ENCODE measurements around the gene CFAP52. TPM values are rescaled to one million over a fixed set of nuclear protein-coding genes. Genes with fewer than 3 reads are reported as not detected.
A peak's percentile ranks its signal among the peaks of the same experiment; 100 is the strongest.

Gene CFAP52
- total and polyA plus RNA-seq, 2 of the 13 experiments (the other 11 are each of a cell fraction or from before 2014, with no cell fraction given), result not detected

DNA sequence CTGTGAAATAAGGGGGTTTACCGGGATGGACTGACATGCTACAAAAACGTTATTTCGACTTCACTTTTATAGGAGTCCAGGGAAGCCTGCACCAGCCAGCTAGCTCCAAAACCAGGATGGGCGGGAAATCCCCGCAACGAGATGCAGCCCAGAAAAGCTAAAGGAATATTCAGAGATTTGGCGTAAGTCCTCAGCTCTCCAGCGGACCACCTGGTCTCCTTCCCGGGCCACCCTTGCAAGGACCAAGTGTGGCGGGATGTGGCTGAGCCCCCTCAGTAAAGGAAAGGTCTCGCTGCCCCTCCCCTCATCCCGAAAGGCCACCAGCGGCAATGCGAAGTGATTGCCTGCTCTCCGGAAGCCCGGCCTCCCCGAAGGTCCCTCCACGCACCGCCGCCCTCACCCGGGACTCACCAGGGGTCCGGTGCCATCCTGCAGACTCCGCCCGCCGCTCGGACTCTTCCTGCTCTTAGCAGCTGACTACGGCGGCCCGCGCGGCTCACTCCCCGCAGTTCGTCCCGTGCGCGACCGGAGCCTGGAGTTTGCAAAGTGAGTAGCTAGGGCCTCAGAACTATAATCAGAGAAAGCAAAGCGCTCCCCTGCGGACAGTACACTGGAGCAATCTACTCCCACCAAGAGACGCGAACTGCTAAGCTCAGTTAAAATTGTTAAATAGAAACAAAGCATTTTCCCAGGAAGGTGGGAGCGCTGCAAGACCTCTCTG is 901 bp upstream of the CFAP52 start, which contains the start of gene STX8 (continued):
- TF ChIP-seq, protein P1, sequence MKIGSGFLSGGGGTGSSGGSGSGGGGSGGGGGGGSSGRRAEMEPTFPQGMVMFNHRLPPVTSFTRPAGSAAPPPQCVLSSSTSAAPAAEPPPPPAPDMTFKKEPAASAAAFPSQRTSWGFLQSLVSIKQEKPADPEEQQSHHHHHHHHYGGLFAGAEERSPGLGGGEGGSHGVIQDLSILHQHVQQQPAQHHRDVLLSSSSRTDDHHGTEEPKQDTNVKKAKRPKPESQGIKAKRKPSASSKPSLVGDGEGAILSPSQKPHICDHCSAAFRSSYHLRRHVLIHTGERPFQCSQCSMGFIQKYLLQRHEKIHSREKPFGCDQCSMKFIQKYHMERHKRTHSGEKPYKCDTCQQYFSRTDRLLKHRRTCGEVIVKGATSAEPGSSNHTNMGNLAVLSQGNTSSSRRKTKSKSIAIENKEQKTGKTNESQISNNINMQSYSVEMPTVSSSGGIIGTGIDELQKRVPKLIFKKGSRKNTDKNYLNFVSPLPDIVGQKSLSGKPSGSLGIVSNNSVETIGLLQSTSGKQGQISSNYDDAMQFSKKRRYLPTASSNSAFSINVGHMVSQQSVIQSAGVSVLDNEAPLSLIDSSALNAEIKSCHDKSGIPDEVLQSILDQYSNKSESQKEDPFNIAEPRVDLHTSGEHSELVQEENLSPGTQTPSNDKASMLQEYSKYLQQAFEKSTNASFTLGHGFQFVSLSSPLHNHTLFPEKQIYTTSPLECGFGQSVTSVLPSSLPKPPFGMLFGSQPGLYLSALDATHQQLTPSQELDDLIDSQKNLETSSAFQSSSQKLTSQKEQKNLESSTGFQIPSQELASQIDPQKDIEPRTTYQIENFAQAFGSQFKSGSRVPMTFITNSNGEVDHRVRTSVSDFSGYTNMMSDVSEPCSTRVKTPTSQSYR (CRISPR knock-in tag; IDR thresholded peaks at IDR 0.05; ENCODE audit: borderline replicate concordance), result no peak

DNA sequence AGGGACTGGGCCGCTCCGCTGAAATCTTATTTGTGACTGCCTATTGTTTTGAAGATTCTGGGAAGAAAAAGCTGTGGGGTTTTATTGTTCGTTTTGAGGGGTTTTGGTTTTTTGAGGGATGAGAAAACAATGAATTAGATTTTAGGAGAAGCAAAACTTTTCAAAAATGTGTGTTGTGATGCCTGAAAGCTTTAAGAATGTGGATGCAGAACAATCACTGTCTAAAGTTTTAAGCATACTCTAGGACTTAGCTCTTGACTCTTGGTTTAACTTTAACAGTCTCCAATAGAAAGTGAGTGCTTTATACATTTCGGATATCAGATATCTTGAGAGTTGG is 899 bp downstream of the CFAP52 start:
- CTCF ChIA-PET (ENCODE audit: low intra/inter-chr PET ratio, low total read pairs), result interaction anchor here (0.9 to 2.2 kb wide), 3 partner anchors 99 to 191 kb away, joined by 3 to 11 read pairs (median 4); no protein-coding TSS in a partner anchor

More for the DNA sequence above, 899 bp downstream of the CFAP52 start:
- no peak for DNase-seq (ENCODE audit: low spot score)
- BruUV-seq (replicated peaks), result no TSS peak
- Histone ChIP-seq H3K4me3 (replicated peaks in 1 of 3; ENCODE audit: insufficient read depth in 1 of 3, low read depth in 2 of 3, low read length in 3 of 3) (no peak overlapping the region), H2AFZ (ENCODE audit: low read length) (peak overlapping the region; percentile 43), H3K4me1 (ENCODE audit: insufficient read depth, low read length) (0 out of 2 replicates have a peak, but pooled peaks cover 6% of the 10 kb centered on the region), H3K36me3 (replicated peaks in 1 of 2; ENCODE audit: control insufficient read depth in 1 of 2, insufficient read depth in 2 of 2, low read length in 2 of 2) (no peaks in the 10 kb centered on the region), H3K79me2 (ENCODE audit: insufficient read depth, low read length) (peaks cover 6% of the 10 kb centered on the region), H3K9ac (ENCODE audit: insufficient read depth, low read depth, low read length) (no peak overlapping the region), H3K27ac (ENCODE audit: extremely low read length, insufficient read depth, low read length) (no peak overlapping the region), H4K20me1 (ENCODE audit: insufficient read depth, low read length) (no peaks in the 10 kb centered on the region), H3K27me3 (ENCODE audit: control insufficient read depth in 1 of 2, insufficient read depth in 2 of 2, low read length in 2 of 2) (no peaks in the 10 kb centered on the region), H3K4me2 (ENCODE audit: low read depth, low read length) (peak overlapping the region; percentile 21; the same call in 1 of the 2 replicates), H3K9me3 (ENCODE audit: low read length) (no peaks in the 10 kb centered on the region)
- no peak for FAIRE-seq
- WGBS (ENCODE audit: low lambda C conversion rate), result 7% methylated on average over 4 of the region's 4 CpGs
- ATAC-seq, result no peak
- intact Hi-C loops (cut with micrococcal nuclease; ENCODE audit: unreplicated experiment) (loop anchor here (1.0 to 10.0 kb wide), 3 partner anchors 67 to 148 kb away; partner anchors contain the start of gene USP43), in situ Hi-C loops (cut with HindIII; ENCODE audit: extremely low pct_ligation_motif_present, low pct_unique_long_range_greater_than_20kb) (no loop called here)
- POLR2A ChIA-PET, result interaction anchor here (0.9 kb wide), 1 partner anchor 108 kb away, joined by 3 read pairs; no protein-coding TSS in a partner anchor
- TF ChIP-seq ZNF550 (CRISPR knock-in tag; IDR thresholded peaks at IDR 0.05; ENCODE audit: borderline replicate concordance) (no peak), ZNF44 (CRISPR knock-in tag; IDR thresholded peaks at IDR 0.05) (no peak), HES4 (CRISPR knock-in tag; IDR thresholded peaks at IDR 0.05; ENCODE audit: borderline replicate concordance) (no peak), ZSCAN31 (CRISPR knock-in tag; IDR thresholded peaks at IDR 0.05; ENCODE audit: low read depth) (no peak)
- TF ChIP-seq, protein P2, sequence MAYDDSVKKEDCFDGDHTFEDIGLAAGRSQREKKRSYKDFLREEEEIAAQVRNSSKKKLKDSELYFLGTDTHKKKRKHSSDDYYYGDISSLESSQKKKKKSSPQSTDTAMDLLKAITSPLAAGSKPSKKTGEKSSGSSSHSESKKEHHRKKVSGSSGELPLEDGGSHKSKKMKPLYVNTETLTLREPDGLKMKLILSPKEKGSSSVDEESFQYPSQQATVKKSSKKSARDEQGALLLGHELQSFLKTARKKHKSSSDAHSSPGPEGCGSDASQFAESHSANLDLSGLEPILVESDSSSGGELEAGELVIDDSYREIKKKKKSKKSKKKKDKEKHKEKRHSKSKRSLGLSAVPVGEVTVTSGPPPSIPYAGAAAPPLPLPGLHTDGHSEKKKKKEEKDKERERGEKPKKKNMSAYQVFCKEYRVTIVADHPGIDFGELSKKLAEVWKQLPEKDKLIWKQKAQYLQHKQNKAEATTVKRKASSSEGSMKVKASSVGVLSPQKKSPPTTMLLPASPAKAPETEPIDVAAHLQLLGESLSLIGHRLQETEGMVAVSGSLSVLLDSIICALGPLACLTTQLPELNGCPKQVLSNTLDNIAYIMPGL (CRISPR knock-in tag; IDR thresholded peaks at IDR 0.05; ENCODE audit: borderline replicate concordance in 1 of 2, low read depth in 1 of 2), result peak in 1 of 2 experiments; percentile 25; a peak in 1 of 4 replicates
